ENCODE results near the gene C16orf96. TPM values are rescaled to one million over a fixed set of nuclear protein-coding genes. Genes with fewer than 3 reads are reported as not detected.

Gene C16orf96
- total RNA-seq, 1 experiment from 2014 or later, result 1.4 TPM

DNA sequence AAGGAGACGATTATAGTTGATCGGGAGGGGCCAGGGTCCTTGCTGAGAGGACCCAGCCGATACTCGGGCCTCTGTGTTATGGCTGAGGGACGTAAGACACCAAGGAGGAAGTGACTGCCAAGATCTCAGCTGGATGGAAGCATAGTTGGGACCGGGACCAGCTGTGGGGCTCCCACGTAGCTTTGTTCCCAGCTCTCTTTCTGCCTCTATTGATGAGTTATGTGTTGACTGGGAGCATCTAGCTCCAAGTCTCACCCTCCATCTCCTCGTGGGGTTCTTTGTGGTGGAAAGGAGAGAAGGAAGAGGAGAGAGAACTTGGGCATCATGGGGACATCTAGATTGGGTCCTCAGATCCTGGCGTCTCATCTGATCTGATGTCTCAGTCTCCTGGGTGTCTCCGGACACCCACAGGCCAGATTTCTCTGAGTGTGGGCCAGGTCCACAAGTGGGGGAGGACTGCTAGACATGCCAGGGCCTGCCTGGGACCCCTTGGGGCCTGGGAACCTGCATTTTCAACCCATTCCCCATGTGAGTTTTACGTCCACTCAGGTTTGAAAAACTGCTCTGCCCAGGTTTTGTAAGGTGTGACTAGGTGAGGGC lies 69.5 kb downstream of the C16orf96 start:
- H3K27ac ChIP-seq (ENCODE audit: insufficient read length, low read depth, low read length), result no peak overlapping the region
- peaks cover 16 to 20% of the 10 kb centered on the region in 2 experiments for H3K4me1 Mint-ChIP-seq
- H2BK12ac ChIP-seq (ENCODE audit: insufficient read length, low read depth, low read length), result no peak overlapping the region
- H3K4me2 ChIP-seq (ENCODE audit: insufficient read depth, insufficient read length, low read length), result peak overlapping the region; percentile 79
- no peaks in the 10 kb centered on the region for H3K4me1 ChIP-seq (ENCODE audit: insufficient read depth, low read length)
- peaks cover 10% of the 10 kb centered on the region for H3K23me2 ChIP-seq (ENCODE audit: insufficient read length, low read depth, low read length, poor library complexity, severe bottlenecking)
- H3K18ac ChIP-seq (ENCODE audit: insufficient read length, low read depth, low read length), result peak overlapping the region; percentile 63
- H2BK120ac ChIP-seq (ENCODE audit: low read depth, low read length, poor library complexity, severe bottlenecking), result no peak overlapping the region
- H2BK20ac ChIP-seq (ENCODE audit: low read depth, low read length, poor library complexity, severe bottlenecking), result no peak overlapping the region
- no peaks in the 10 kb centered on the region for H3K27me3 Mint-ChIP-seq (ENCODE audit: low read depth)
- no peaks in the 10 kb centered on the region for H3K27me3 ChIP-seq (ENCODE audit: insufficient read depth, low read length)
- H3K4ac ChIP-seq (ENCODE audit: low read depth, low read length), result no peak overlapping the region
- no peak overlapping the region for H2AFZ ChIP-seq (ENCODE audit: low read length)
- H2BK15ac ChIP-seq (ENCODE audit: low read depth, low read length), result no peak overlapping the region
- peak overlapping the region; percentile 16; the same call in 1 of the 2 replicates for H3K14ac ChIP-seq (ENCODE audit: insufficient read depth, low read length)
- H3K9ac ChIP-seq (ENCODE audit: extremely low read depth, insufficient read length, low read length), result peak overlapping the region; percentile 45
- H2AK5ac ChIP-seq (ENCODE audit: insufficient read length, low read length), result no peak overlapping the region
- no peak overlapping the region for H4K5ac ChIP-seq (ENCODE audit: insufficient read length, low read depth, low read length)
- peak overlapping the region; percentile 89 to 98 for H3K4me3 Mint-ChIP-seq
- peaks cover 16 to 20% (median 16%) of the 10 kb centered on the region in 3 experiments for H3K36me3 Mint-ChIP-seq (ENCODE audit: insufficient read depth in 1 of 3, low read depth in 3 of 3)
- TF ChIP-seq, protein P1, sequence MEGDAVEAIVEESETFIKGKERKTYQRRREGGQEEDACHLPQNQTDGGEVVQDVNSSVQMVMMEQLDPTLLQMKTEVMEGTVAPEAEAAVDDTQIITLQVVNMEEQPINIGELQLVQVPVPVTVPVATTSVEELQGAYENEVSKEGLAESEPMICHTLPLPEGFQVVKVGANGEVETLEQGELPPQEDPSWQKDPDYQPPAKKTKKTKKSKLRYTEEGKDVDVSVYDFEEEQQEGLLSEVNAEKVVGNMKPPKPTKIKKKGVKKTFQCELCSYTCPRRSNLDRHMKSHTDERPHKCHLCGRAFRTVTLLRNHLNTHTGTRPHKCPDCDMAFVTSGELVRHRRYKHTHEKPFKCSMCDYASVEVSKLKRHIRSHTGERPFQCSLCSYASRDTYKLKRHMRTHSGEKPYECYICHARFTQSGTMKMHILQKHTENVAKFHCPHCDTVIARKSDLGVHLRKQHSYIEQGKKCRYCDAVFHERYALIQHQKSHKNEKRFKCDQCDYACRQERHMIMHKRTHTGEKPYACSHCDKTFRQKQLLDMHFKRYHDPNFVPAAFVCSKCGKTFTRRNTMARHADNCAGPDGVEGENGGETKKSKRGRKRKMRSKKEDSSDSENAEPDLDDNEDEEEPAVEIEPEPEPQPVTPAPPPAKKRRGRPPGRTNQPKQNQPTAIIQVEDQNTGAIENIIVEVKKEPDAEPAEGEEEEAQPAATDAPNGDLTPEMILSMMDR (conservative IDR thresholded peaks at IDR 0.05), result no peak
- WGBS (ENCODE audit: extremely low coverage, insufficient read length, low lambda C conversion rate), result no CpG with 5 or more reads among the region's 11 CpGs
- H4K20me1 ChIP-seq (ENCODE audit: control insufficient read depth, insufficient read depth, insufficient read length), result no peaks in the 10 kb centered on the region
- no peak overlapping the region for H4K91ac ChIP-seq (ENCODE audit: insufficient read length, low read depth, low read length)
- H3K9me3 Mint-ChIP-seq, result peaks cover 0 to 2% of the 10 kb centered on the region in 2 experiments; a peak in 2 of 5 replicates
- no peak for DNase-seq
- H3K9me3 ChIP-seq (ENCODE audit: control insufficient read depth, low read depth, low read length), result no peaks in the 10 kb centered on the region
- no peak overlapping the region for H4K8ac ChIP-seq (replicated peaks; ENCODE audit: insufficient read length, low read depth, low read length)
- peak overlapping the region; percentile 95 to 97 (median 96); a peak in 6 of 7 replicates for H3K27ac Mint-ChIP-seq
- peaks cover 17% of the 10 kb centered on the region; the same call in 1 of the 2 replicates for H3K79me2 ChIP-seq (ENCODE audit: insufficient read depth, low read length)
- peaks cover 10% of the 10 kb centered on the region for H3K79me1 ChIP-seq (ENCODE audit: insufficient read depth, low read depth, low read length, poor library complexity, severe bottlenecking)
- no peak overlapping the region for H3K56ac ChIP-seq (ENCODE audit: insufficient read length, low read depth, low read length)
- no peak overlapping the region for H3T11ph ChIP-seq (ENCODE audit: low read length)
- H3K23ac ChIP-seq (ENCODE audit: insufficient read length, low read depth, low read length), result no peak overlapping the region
- no peak overlapping the region for H2BK5ac ChIP-seq (ENCODE audit: insufficient read length, low read length)
